GM12878 (cell line): ENCODE data around the gene SYT1. TPM values are rescaled to one million over a fixed set of nuclear protein-coding genes. Genes with fewer than 3 reads are reported as not detected.
"Not testable (repeated sequence)": the region's sequence is repeated elsewhere in the genome, so short reads cannot be mapped to it uniquely, and the experiment has no call there.

ENCODE experiments used
- ATAC-seq: fragments of 200-7000 bp; cut with Tn5 transposase; 3 replicates; pipeline ENCODE4 v1.9.1; 2020; ENCODE audit warnings: mild to moderate bottlenecking, moderate library complexity
- BruUV-seq: library from RNA; stranded (reverse); fragments of 400-500 nt; replicated peaks from 2 replicates; lab custom pipeline; 2021; lab: Mats Ljungman, UMichigan
- CTCF ChIA-PET: fragments of 300-600 bp; sonication (Branson Sonifier 250); formaldehyde crosslinking; extraction: SDS; loops from one replicate; lab custom pipeline; 2021; ENCODE audit warnings: inconsistent platforms; lab: Yijun Ruan, JAX
- POLR2A ChIA-PET: fragments of 350-600 bp; formaldehyde crosslinking; extraction: SDS; loops from one replicate; lab custom pipeline; 2021; ENCODE audit warnings: inconsistent platforms; lab: Charles Lee
- RAD21 ChIA-PET: fragments of 300-600 bp; sonication (Branson Sonifier 250); formaldehyde crosslinking; loops from one replicate; lab custom pipeline; 2023; ENCODE audit warnings: antibody characterized with exemption; ENCODE audit not compliant: unreplicated experiment; lab: Charles Lee
- SMC1A ChIA-PET: fragments of 300-600 bp; sonication (Branson Sonifier 250); formaldehyde crosslinking; loops from one replicate; lab custom pipeline; 2023; ENCODE audit not compliant: unreplicated experiment, uncharacterized antibody; lab: Charles Lee
- DNase-seq: peaks from one replicate; pipeline ENCODE4 v3.0.0-alpha.2; 2011; ENCODE audit warnings: low read depth, low spot score
- FAIRE-seq: peaks from 3 replicates; lab custom pipeline; 2011; peaks lifted over from hg19 to GRCh38; lab: Jason Lieb, UNC
- H2AFZ ChIP-seq: 2 replicates; pipeline ENCODE4 v1.6.0; 2011; ENCODE audit warnings: low read depth, low read length, control low read depth; ENCODE audit not compliant: control insufficient read depth
- H3K27ac ChIP-seq: 2 replicates; pipeline ENCODE4 v1.5.1; 2011; ENCODE audit warnings: control low read depth; ENCODE audit not compliant: control insufficient read depth, insufficient read depth
- H3K27me3 ChIP-seq, 2 experiments: replicated peaks in 1 of 2; 2 replicates each; pipeline versions ENCODE4 v1.6.0 to v1.6.1; 2011; ENCODE audit warnings: low read length in 1 of 2; ENCODE audit not compliant: control insufficient read depth in 2 of 2, insufficient read depth in 2 of 2
- H3K36me3 ChIP-seq, 2 experiments: 2 replicates each; pipeline ENCODE4 v1.5.1; 2011; ENCODE audit warnings: low read length in 1 of 2; ENCODE audit not compliant: control insufficient read depth in 2 of 2, insufficient read depth in 2 of 2
- H3K4me1 ChIP-seq: 2 replicates; pipeline ENCODE4 v1.6.1; 2011; ENCODE audit warnings: mild to moderate bottlenecking, low read length, moderate library complexity, mixed read lengths; ENCODE audit not compliant: control insufficient read depth, insufficient read depth
- H3K4me2 ChIP-seq: 2 replicates; pipeline ENCODE4 v1.6.0; 2011; ENCODE audit warnings: control low read depth; ENCODE audit not compliant: control insufficient read depth, insufficient read depth
- H3K4me3 ChIP-seq: fragments of 200-600 bp; sonication (generic); 2 replicates; pipeline ENCODE4 v1.5.1; 2016
- H3K79me2 ChIP-seq: 2 replicates; pipeline ENCODE4 v1.6.0; 2011; ENCODE audit warnings: low read length; ENCODE audit not compliant: control insufficient read depth, insufficient read depth
- H3K9ac ChIP-seq: 2 replicates; pipeline ENCODE4 v1.8.0; 2011; ENCODE audit warnings: low read length, control low read depth, mixed read lengths; ENCODE audit not compliant: control insufficient read depth, insufficient read depth
- H3K9me3 ChIP-seq: replicated peaks from 3 replicates; pipeline ENCODE4 v1.5.1; 2011; ENCODE audit warnings: mild to moderate bottlenecking, low read length; ENCODE audit not compliant: control insufficient read depth, insufficient read depth
- H4K20me1 ChIP-seq: 2 replicates; pipeline ENCODE4 v1.6.0; 2011; ENCODE audit not compliant: control insufficient read depth, insufficient read depth
- ASH2L ChIP-seq: fragments of 300-600, 200-600 bp; sonication (generic); IDR thresholded peaks from 2 replicates; pipeline ENCODE4 v1.6.1; 2017; ENCODE audit warnings: low read depth, mild to moderate bottlenecking, borderline replicate concordance
- BCL3 ChIP-seq: IDR thresholded peaks from 2 replicates; pipeline ENCODE4 v1.6.1; 2011; ENCODE audit warnings: borderline replicate concordance, low read depth, mild to moderate bottlenecking, moderate library complexity, low read length; ENCODE audit not compliant: insufficient read depth, poor library complexity, severe bottlenecking
- E4F1 ChIP-seq: fragments of 450-650 bp; IDR thresholded peaks from 2 replicates; pipeline ENCODE4 v1.6.1; 2018; ENCODE audit warnings: borderline replicate concordance, mild to moderate bottlenecking; ENCODE audit not compliant: partially characterized antibody
- HDGF ChIP-seq: fragments of 450-650 bp; IDR thresholded peaks from 2 replicates; pipeline ENCODE4 v1.6.1; 2016; ENCODE audit warnings: antibody characterized with exemption
- NFYB ChIP-seq: IDR thresholded peaks from 2 replicates; pipeline ENCODE4 v1.6.1; 2011; ENCODE audit warnings: low read depth, mild to moderate bottlenecking, low read length, improper control_type of control experiment, moderate library complexity; ENCODE audit not compliant: insufficient read depth
- POLR2AphosphoS5 ChIP-seq: IDR thresholded peaks from 2 replicates; pipeline ENCODE4 v1.6.1; 2011; ENCODE audit warnings: mild to moderate bottlenecking, low read length, inconsistent platforms
- SKIL ChIP-seq: fragments of 450-650 bp; IDR thresholded peaks from 2 replicates; pipeline ENCODE4 v1.6.1; 2017; ENCODE audit warnings: mild to moderate bottlenecking, low read depth, inconsistent platforms; ENCODE audit not compliant: poor library complexity, severe bottlenecking
- SREBF2 ChIP-seq: IDR thresholded peaks from 2 replicates; pipeline ENCODE4 v1.6.1; 2012; ENCODE audit warnings: mild to moderate bottlenecking, low read length
- ZNF24 ChIP-seq: fragments of 450-650 bp; IDR thresholded peaks from 2 replicates; pipeline ENCODE4 v1.6.1; 2017; ENCODE audit warnings: antibody characterized with exemption, mild to moderate bottlenecking
- WGBS: methylation state at CpG from one replicate; pipeline ENCODE4 v1.1.6; 2016; ENCODE audit warnings: low lambda C conversion rate; ENCODE audit not compliant: insufficient replicate concordance, insufficient coverage; ENCODE audit errors: missing lambda C conversion rate; 5-methylcytosine and 5-hydroxymethylcytosine counted together
- in situ Hi-C: fragments of 300-500 bp; cut with MboI; formaldehyde crosslinking; loops from 9 replicates; pipeline ENCODE4 v1.14.3; 2018; ENCODE audit warnings: mixed read lengths
- intact Hi-C: fragments of 100-400 bp; cut with micrococcal nuclease; formaldehyde crosslinking; loops from one replicate; pipeline ENCODE4 v1.14.2; 2022; ENCODE audit not compliant: unreplicated experiment
- polyA plus RNA-seq, 11 experiments: library from polyadenylated mRNA; depleted of rRNA in 4 of 11; unstranded in 6 of 11; stranded (reverse) in 5 of 11; fragments of >200 nt; fragmentation: Nextera tagmentation in 4 of 11; fragmentation: Illumina TruSeq in 1 of 11; extraction: Ambion mirVana in 4 of 11; extraction: Trizol in 1 of 11; gene quantifications; 1 replicate in 1 of 11; 2 replicates in 10 of 11; pipeline versions ENCODE4 v1.2.1 to v1.2.3, GENCODE V29; 2011 to 2016; ENCODE audit warnings: inconsistent platforms in 2 of 11, missing spikeins in 2 of 11, low read depth in 1 of 11
- total RNA-seq, 4 experiments: library from RNA; depleted of rRNA in 3 of 4; stranded (reverse); fragments of >200 nt in 3 of 4; fragmentation: Illumina TruSeq in 1 of 4; extraction: Trizol in 1 of 4; gene quantifications; 2 replicates each; pipeline versions ENCODE4 v1.2.1 to v1.2.3, GENCODE V29; 2013 to 2021

Gene SYT1
- total and polyA plus RNA-seq, 10 of the 15 experiments (the other 5 are each of a cell fraction or from before 2014, with no cell fraction given), result 0.10 to 0.28 TPM; not detected in 8

- H3K9me3 ChIP-seq, POLR2A ChIA-PET, H3K36me3 ChIP-seq, H4K20me1 ChIP-seq, H3K4me3 ChIP-seq, DNase-seq, H3K79me2 ChIP-seq, in situ Hi-C loops, H3K4me2 ChIP-seq, H3K27ac ChIP-seq, intact Hi-C loops, H2AFZ ChIP-seq, FAIRE-seq, H3K9ac ChIP-seq, H3K27me3 ChIP-seq, H3K4me1 ChIP-seq, BruUV-seq, ATAC-seq, SMC1A ChIA-PET, RAD21 ChIA-PET: not testable (repeated sequence)
- WGBS, result 17% methylated on average over 3 of the region's 3 CpGs
- CTCF ChIA-PET, result interaction anchor here (1.3 kb wide), 1 partner anchor 16 kb away, joined by 3 read pairs; no protein-coding TSS in a partner anchor
Measured at GRCh38 chr12:79426744-79427143, 562.2 kb downstream of the SYT1 start.

- intact Hi-C loops, result no loop called here
- FAIRE-seq (no peak), DNase-seq (no peak), ATAC-seq (no peak)
- ChIA-PET POLR2A (no interaction called here), RAD21 (no interaction called here), SMC1A (interaction anchor here (0.7 kb wide), 1 partner anchor 884 kb away, joined by 3 read pairs; no protein-coding TSS in a partner anchor), CTCF (no interaction called here)
- no peak overlapping the region for H3K9ac ChIP-seq
- no peaks in the 10 kb centered on the region for H3K4me1 ChIP-seq
- H3K4me3 ChIP-seq, result no peak overlapping the region
- no peak overlapping the region for H2AFZ ChIP-seq
- WGBS, result 13% methylated on average over 3 of the region's 3 CpGs
- no peaks in the 10 kb centered on the region for H4K20me1 ChIP-seq
- H3K4me2 ChIP-seq, result no peak overlapping the region
- H3K36me3 ChIP-seq, result no peaks in the 10 kb centered on the region
- no peaks in the 10 kb centered on the region for H3K9me3 ChIP-seq
- no peak overlapping the region for H3K27ac ChIP-seq
- H3K27me3 ChIP-seq, result no peaks in the 10 kb centered on the region
- BruUV-seq, result no TSS peak
- in situ Hi-C loops, result no loop called here
- H3K79me2 ChIP-seq, result no peaks in the 10 kb centered on the region
- TF ChIP-seq ASH2L (no peak), SREBF2 (no peak), BCL3 (no peak), POLR2AphosphoS5 (no peak), ZNF24 (no peak), HDGF (no peak), E4F1 (no peak), NFYB (no peak), SKIL (no peak)
Measured at GRCh38 chr12:79433465-79434072, 569.0 kb downstream of the SYT1 start.
